ENCODE data around the gene LIMD2.

LIMD2 gene

GRCh38 chr17:63718988-63719387 is 19.1 kb upstream of the LIMD2 start:
- DNase-seq (ENCODE audit: low read depth), result no peak
- TF ChIP-seq CTCF (IDR thresholded peaks at IDR 0.05; ENCODE audit: control insufficient read depth, insufficient read depth, low read depth, low read length, missing control alignments), result no peak
- H3K4me3 ChIP-seq (ENCODE audit: control insufficient read depth, low read depth, low read length), result no peak overlapping the region

GRCh38 chr17:63716426-63716825 is 16.5 kb upstream of the LIMD2 start:
- DNase-seq (ENCODE audit: low read depth), result no peak
- no peak overlapping the region for H3K4me3 ChIP-seq (ENCODE audit: control insufficient read depth, low read depth, low read length)
- no peak for TF ChIP-seq CTCF (IDR thresholded peaks at IDR 0.05; ENCODE audit: control insufficient read depth, insufficient read depth, low read depth, low read length, missing control alignments)

GRCh38 chr17:63714550-63715277 is 14.8 kb upstream of the LIMD2 start:
- no peak overlapping the region for H3K4me3 ChIP-seq (ENCODE audit: control insufficient read depth, low read depth, low read length)
- no peak for TF ChIP-seq CTCF (IDR thresholded peaks at IDR 0.05; ENCODE audit: control insufficient read depth, insufficient read depth, low read depth, low read length, missing control alignments)
- DNase-seq (ENCODE audit: low read depth), result no peak

- no peak for TF ChIP-seq CTCF (IDR thresholded peaks at IDR 0.05; ENCODE audit: control insufficient read depth, insufficient read depth, low read depth, low read length, missing control alignments)
- no peak overlapping the region for H3K4me3 ChIP-seq (ENCODE audit: control insufficient read depth, low read depth, low read length)
- no peak for DNase-seq (ENCODE audit: low read depth)
Measured at GRCh38 chr17:63709110-63709509, 9.2 kb upstream of the LIMD2 start.

- no peak for TF ChIP-seq CTCF (IDR thresholded peaks at IDR 0.05; ENCODE audit: control insufficient read depth, insufficient read depth, low read depth, low read length, missing control alignments)
- no peak overlapping the region for H3K4me3 ChIP-seq (ENCODE audit: control insufficient read depth, low read depth, low read length)
- DNase-seq (ENCODE audit: low read depth), result no peak
Measured at GRCh38 chr17:63707151-63707550, 7.2 kb upstream of the LIMD2 start.

- H3K4me3 ChIP-seq (ENCODE audit: control insufficient read depth, low read depth, low read length), result no peak overlapping the region
- DNase-seq (ENCODE audit: low read depth), result no peak
- TF ChIP-seq CTCF (IDR thresholded peaks at IDR 0.05; ENCODE audit: control insufficient read depth, insufficient read depth, low read depth, low read length, missing control alignments), result no peak
Measured at GRCh38 chr17:63706336-63707082, 6.6 kb upstream of the LIMD2 start.
